Testis (tissue), 2 donors: ENCODE results near the gene AMACR.

Source experiments
- CTCF ChIP-seq, 3 experiments: fragments of 450-650 bp in 2 of 3; fragments of 200-600 bp in 1 of 3; sonication (generic) in 1 of 3; IDR thresholded peaks; one replicate each; pipeline ENCODE4 v1.5.1; 2016 to 2019; ENCODE audit warnings: antibody characterized with exemption in 3 of 3, mild to moderate bottlenecking in 2 of 3, moderate library complexity in 1 of 3
- POLR2A ChIP-seq: fragments of 450-650 bp; IDR thresholded peaks from one replicate; pipeline ENCODE4 v1.6.1; 2017; ENCODE audit warnings: antibody characterized with exemption, mild to moderate bottlenecking, moderate library complexity

- no peak for TF ChIP-seq CTCF (IDR thresholded peaks at IDR 0.05)
- TF ChIP-seq POLR2A, result no peak
These were observed 39.3 kb upstream of the AMACR start for GRCh38 chr5:34047143-34047542.
